Stomach (tissue), 9 donors: ENCODE results near the gene NAALADL2. TPM values are rescaled to one million over a fixed set of nuclear protein-coding genes. Genes with fewer than 3 reads are reported as not detected.

ENCODE experiments used
- DNase-seq, 2 donors: peaks; one replicate each; pipeline versions ENCODE4 v3.0.0 to v3.0.0-alpha.2; 2013 to 2019
- H3K27ac ChIP-seq, 5 donors: fragments of 200-600 bp in 4 of 5; sonication (generic) in 4 of 5; one replicate each; pipeline ENCODE4 v1.5.1; 2013 to 2019; ENCODE audit warnings: mild to moderate bottlenecking in 1 of 5, moderate library complexity in 1 of 5
- H3K27me3 ChIP-seq, 3 donors: fragments of 200-600 bp; sonication (generic); one replicate each; pipeline ENCODE4 v1.5.1; 2017 to 2019; ENCODE audit warnings: mixed run types in 1 of 3
- H3K36me3 ChIP-seq, 4 donors: fragments of 200-600 bp; sonication (generic); 1 replicate in 3 of 4; 2 replicates in 1 of 4; pipeline ENCODE4 v1.5.1; 2016 to 2019
- H3K4me1 ChIP-seq, 4 donors: fragments of 200-600 bp; sonication (generic); one replicate each; pipeline ENCODE4 v1.5.1; 2016 to 2019
- H3K4me3 ChIP-seq, 4 donors: fragments of 200-600 bp; sonication (generic) in 3 of 4; one replicate each; pipeline ENCODE4 v1.5.1; 2016 to 2019; ENCODE audit warnings: mild to moderate bottlenecking in 1 of 4
- H3K9me3 ChIP-seq, 4 donors: fragments of 200-600 bp; sonication (generic); one replicate each; pipeline ENCODE4 v1.5.1; 2016 to 2019
- EP300 ChIP-seq: sonication (generic); formaldehyde crosslinking; IDR thresholded peaks from one replicate; pipeline ENCODE4 v1.6.1; 2017; ENCODE audit warnings: antibody characterized with exemption
- POLR2A ChIP-seq, 4 donors: fragments of 450-650 bp; IDR thresholded peaks; one replicate each; pipeline ENCODE4 v1.6.1; 2016; ENCODE audit warnings: antibody characterized with exemption in 4 of 4, control low read depth in 2 of 4, mild to moderate bottlenecking in 1 of 4, moderate library complexity in 1 of 4
- POLR2AphosphoS5 ChIP-seq, 3 donors: sonication (generic); formaldehyde crosslinking; IDR thresholded peaks; one replicate each; pipeline ENCODE4 v1.6.1; 2016; ENCODE audit warnings: antibody characterized with exemption in 3 of 3
- WGBS, 5 donors: extraction: QIAGEN DNeasy Blood & Tissue Kit in 3 of 5; methylation state at CpG; one replicate each; pipeline versions ENCODE4 v1.1.5 to v1.1.7; 2013 to 2018; 5-methylcytosine and 5-hydroxymethylcytosine counted together
- intact Hi-C: fragments of 100-400 bp; cut with DNase I; formaldehyde crosslinking; loops from one replicate; pipeline ENCODE4 v1.15.1; 2023; ENCODE audit warnings: low total_unique reads
- polyA plus RNA-seq, 3 donors: library from polyadenylated mRNA; stranded (reverse); fragments of 200-250 nt; gene quantifications; one replicate each; pipeline ENCODE4 v1.2.3, GENCODE V29; 2013
- total RNA-seq, 5 donors: library from RNA; depleted of rRNA; stranded (reverse); fragments of >200 nt; gene quantifications; one replicate each; pipeline versions ENCODE4 v1.1.0 to v1.2.3, GENCODE V29; 2014 to 2016
- TF ChIP-seq, protein P1 (sequence below), 7 experiments: fragments of 450-650 bp in 4 of 7; fragments of 200-600 bp in 3 of 7; sonication (generic) in 3 of 7; IDR thresholded peaks; one replicate each; pipeline ENCODE4 v1.5.1; 2016 to 2019; ENCODE audit warnings: antibody characterized with exemption in 7 of 7, control low read depth in 2 of 7, mild to moderate bottlenecking in 1 of 7
- donor health status: healthy with polysubstance abuse.
- donor health status: Bipolar disorder and iron deficiency.
- donor health status: healthy.

The NAALADL2 gene
- total and polyA plus RNA-seq, 8 donors = 0.58 to 43.7 (median 5.4) TPM

- 20 to 63% (median 51%) methylated on average over 5 of the region's 5 CpGs for WGBS, 5 donors
- intact Hi-C loops = no loop called here
- Histone ChIP-seq H3K27ac (no peak overlapping the region), H3K36me3 (no peaks in the 10 kb centered on the region), H3K4me3 (no peak overlapping the region), H3K9me3 (no peaks in the 10 kb centered on the region), H3K4me1 (peaks cover 0 to 14% (median 5%) of the 10 kb centered on the region in 4 donors), H3K27me3 (no peaks in the 10 kb centered on the region)
- TF ChIP-seq POLR2AphosphoS5 (IDR thresholded peaks at IDR 0.05) (no peak), POLR2A (IDR thresholded peaks at IDR 0.05) (no peak), EP300 (no peak)
- TF ChIP-seq, protein P1, sequence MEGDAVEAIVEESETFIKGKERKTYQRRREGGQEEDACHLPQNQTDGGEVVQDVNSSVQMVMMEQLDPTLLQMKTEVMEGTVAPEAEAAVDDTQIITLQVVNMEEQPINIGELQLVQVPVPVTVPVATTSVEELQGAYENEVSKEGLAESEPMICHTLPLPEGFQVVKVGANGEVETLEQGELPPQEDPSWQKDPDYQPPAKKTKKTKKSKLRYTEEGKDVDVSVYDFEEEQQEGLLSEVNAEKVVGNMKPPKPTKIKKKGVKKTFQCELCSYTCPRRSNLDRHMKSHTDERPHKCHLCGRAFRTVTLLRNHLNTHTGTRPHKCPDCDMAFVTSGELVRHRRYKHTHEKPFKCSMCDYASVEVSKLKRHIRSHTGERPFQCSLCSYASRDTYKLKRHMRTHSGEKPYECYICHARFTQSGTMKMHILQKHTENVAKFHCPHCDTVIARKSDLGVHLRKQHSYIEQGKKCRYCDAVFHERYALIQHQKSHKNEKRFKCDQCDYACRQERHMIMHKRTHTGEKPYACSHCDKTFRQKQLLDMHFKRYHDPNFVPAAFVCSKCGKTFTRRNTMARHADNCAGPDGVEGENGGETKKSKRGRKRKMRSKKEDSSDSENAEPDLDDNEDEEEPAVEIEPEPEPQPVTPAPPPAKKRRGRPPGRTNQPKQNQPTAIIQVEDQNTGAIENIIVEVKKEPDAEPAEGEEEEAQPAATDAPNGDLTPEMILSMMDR (IDR thresholded peaks at IDR 0.05) = no peak
- DNase-seq = peak in 1 of 2 donors; percentile 9
Measured at GRCh38 chr3:175005881-175006280, 146.7 kb downstream of the NAALADL2 start.

GRCh38 chr3:175007306-175007705, 148.2 kb downstream of the NAALADL2 start:
- H3K27ac ChIP-seq = no peak overlapping the region
- intact Hi-C loops = no loop called here
- H3K36me3 ChIP-seq = no peaks in the 10 kb centered on the region
- no peaks in the 10 kb centered on the region for H3K27me3 ChIP-seq
- peaks cover 0 to 14% (median 5%) of the 10 kb centered on the region in 4 donors for H3K4me1 ChIP-seq
- 94 to 100% (median 95%) methylated on average over 1 of the region's 1 CpG for WGBS, 5 donors
- DNase-seq = peak in 1 of 2 donors; percentile 21
- H3K9me3 ChIP-seq = no peaks in the 10 kb centered on the region
- TF ChIP-seq POLR2A (IDR thresholded peaks at IDR 0.05) (no peak), EP300 (no peak), POLR2AphosphoS5 (IDR thresholded peaks at IDR 0.05) (no peak)
- TF ChIP-seq, protein P1 (IDR thresholded peaks at IDR 0.05) = no peak
- H3K4me3 ChIP-seq = no peak overlapping the region

DNA sequence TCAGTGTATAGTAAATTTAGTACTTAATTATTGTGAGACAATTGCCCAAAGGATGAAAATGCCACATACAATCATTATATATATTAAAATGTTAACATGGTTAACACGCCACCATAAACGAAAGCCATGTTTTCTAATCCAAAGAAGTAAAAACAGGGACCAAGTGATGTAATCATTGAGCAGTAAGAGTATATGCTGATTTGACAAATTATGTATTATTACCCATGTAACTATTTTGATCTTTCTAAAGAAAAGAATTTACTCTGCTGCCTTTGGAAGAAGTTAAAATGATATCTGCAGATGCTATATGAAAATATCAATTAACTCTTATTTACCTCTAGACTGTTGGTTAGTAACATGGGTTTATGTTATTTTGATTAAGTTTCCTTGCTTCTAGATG, 150.2 kb downstream of the NAALADL2 start:
- Histone ChIP-seq H3K4me3 (no peak overlapping the region), H3K4me1 (peaks cover 0 to 14% (median 5%) of the 10 kb centered on the region in 4 donors), H3K27ac (no peak overlapping the region), H3K27me3 (no peaks in the 10 kb centered on the region), H3K36me3 (no peaks in the 10 kb centered on the region), H3K9me3 (no peaks in the 10 kb centered on the region)
- DNase-seq = no peak
- WGBS, 5 donors = 94 to 100% (median 96%) methylated on average over 2 of the region's 2 CpGs
- intact Hi-C loops = no loop called here
- TF ChIP-seq POLR2A (IDR thresholded peaks at IDR 0.05) (no peak), POLR2AphosphoS5 (IDR thresholded peaks at IDR 0.05) (no peak), EP300 (no peak)
- TF ChIP-seq, protein P1 (IDR thresholded peaks at IDR 0.05) = no peak

DNA sequence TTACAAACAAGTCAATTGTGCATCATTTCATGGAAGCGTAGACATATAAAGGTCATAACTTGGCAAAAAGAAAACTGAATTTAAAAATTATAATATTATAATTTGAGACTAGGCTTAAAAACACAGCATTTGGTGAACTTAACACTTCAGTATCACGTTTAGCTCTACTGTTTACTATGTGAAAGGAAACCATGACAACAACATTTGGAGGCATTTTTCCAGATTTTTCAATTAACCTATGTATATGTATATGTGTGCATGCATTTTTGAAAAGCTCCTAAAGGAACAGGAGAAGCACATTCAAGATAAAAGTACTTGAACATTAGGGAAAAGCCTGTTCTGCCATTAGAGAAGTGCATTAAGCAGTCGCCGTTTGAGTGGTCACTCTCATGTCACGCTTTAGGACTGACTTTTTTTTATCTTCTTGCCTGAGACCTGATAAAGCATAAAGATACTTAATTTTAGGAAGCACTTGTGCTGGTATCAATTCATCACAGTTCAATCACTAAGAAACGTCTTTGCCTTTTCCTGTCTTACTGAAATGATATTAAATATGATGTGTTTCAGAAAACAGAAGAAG, 156.0 kb downstream of the NAALADL2 start:
- WGBS, 5 donors = 63 to 79% (median 68%) methylated on average over 6 of the region's 6 CpGs
- peak in 1 of 2 donors; percentile 6 for DNase-seq
- H3K4me3 ChIP-seq = no peak overlapping the region
- H3K27me3 ChIP-seq = no peaks in the 10 kb centered on the region
- H3K36me3 ChIP-seq = no peaks in the 10 kb centered on the region
- no peak overlapping the region for H3K27ac ChIP-seq
- H3K9me3 ChIP-seq = no peaks in the 10 kb centered on the region
- H3K4me1 ChIP-seq = no peaks in the 10 kb centered on the region
- TF ChIP-seq, protein P1 (IDR thresholded peaks at IDR 0.05) = no peak
- no peak for TF ChIP-seq POLR2AphosphoS5 (IDR thresholded peaks at IDR 0.05)
- intact Hi-C loops = no loop called here
